Middle frontal gyrus (tissue), 1 donor: ENCODE measurements around the gene DISC1.

ENCODE experiments used
- DNase-seq: peaks from one replicate; pipeline ENCODE4 v3.0.0-alpha.2; 2015; ENCODE audit warnings: low spot score; ENCODE audit errors: extremely low spot score

DISC1 gene

DNA sequence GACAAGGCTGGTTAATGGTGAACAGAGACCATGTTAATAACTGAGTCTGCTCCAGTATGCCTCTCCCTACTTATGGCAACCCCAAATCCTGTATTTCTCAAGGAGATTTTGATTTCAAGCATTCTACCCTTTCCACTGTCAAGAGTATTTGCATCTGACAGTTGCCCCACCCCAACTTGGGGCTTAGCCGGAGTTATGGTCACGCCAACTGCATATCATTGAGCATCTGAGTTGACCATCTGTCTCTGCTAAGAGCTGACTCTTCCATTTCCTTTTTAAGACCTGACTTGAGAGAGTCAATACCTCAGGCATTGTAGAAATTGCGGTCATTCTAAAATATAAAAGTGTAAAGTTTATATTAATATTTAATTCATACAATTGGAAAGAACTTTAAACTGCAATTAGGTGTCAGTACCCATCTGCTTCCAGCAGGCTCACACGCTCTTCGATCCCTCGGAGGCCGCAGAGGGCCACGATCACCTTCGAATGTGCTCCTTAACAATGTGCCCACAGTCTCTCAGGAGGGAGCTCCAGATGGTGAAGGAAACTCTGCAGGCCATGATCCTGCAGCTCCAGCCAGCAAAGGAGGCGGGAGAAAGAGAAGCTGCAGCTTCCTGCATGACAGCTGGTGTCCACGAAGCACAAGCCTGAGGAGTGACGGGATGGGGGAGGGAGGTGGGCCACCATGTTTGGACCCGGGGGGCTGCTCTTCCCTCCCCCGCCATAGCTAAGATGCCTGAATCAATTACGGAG is 409.8 kb downstream of the DISC1 start:
- no peak for DNase-seq

DNA sequence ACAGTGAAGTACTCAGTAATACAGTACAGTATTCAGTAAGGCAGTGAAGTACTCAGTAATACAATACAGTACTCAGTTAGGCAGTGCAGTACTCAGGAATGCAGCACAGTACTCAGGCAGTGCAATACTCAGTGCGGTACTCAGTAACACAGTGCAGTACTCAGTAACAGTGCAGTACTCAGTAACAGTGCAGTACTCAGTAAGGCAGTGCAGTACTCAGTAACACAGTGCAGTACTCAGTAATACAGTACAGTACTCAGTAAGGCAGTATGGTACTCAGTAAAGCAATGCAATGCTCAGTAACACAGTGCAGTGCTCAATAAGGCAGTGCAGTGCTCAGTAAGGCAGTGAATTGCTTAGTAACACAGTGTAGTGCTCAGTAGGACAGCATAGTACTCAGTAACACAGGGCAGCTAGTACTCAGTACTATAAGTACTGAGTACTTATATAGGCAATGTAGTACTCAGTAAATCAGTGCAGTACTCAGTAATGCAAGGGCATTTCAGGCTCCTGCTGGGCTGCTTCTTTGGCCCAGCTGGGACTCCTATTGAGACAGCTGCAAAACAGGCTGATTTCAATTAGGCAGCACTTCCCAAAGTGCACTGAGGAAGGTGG is 411.3 kb downstream of the DISC1 start:
- no peak for DNase-seq

DNA sequence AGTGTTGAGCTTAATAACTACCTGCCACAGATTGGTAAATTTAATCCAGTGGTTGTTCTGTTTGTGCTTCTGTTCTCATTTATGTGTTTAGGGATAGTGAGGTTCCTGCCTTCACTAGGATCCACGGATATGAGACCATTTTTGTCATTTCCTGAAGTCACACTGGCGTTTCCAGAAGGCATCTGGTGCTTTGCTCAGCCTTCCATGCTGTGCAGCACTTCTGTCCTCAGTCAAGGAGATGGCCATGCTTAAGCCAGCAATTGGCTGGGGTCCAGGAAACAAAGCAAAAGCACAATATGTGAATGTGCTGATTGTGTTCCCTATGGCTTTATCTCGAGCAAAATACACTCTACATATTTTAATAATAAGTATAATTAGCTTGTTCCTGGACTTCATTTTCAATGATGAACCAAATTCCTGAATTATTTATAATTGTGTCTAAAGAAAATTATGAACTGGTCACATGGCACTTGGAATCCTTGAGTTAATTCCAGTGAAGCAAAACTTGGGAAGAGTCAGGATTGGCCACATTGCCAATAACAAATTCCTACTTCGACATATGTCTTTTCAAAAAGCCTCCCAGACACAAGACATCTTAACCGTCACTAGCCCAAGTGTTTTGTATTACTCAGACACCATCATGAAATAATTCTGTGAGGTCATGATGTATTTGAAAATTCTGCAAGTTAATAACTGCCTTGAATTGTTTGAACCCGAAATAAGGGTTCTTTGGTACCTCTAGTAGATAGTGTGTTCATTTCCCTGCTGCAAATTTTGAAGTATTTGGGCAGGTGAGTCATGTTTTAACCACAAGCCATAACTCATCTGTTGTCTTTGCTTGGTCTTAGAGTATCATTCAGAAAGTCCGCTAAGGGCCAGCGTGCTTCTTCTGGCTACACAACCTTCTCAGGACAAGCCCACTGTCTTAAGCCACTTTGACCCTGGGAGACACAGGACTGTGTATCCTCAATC is 412.4 kb downstream of the DISC1 start:
- no peak for DNase-seq

DNA sequence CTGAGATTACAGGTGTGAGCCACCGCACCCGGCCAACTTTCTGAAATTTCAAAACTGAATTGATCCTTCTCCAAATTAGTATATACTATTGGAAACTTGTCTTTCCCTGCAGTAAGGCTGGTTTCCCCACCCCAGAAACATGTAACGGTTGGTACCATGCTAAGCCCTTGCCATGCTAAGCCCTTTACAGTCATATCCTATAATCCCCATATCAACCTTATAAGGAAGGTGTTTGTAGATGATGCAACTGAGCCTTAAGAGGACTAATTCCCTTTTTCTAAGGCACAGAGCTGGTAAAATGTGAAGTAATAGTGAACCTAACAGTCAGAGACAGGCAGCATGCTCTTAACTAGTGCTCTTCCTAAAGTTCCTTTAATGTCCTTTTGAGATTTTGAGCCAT is 413.7 kb downstream of the DISC1 start:
- DNase-seq, result no peak

DNA sequence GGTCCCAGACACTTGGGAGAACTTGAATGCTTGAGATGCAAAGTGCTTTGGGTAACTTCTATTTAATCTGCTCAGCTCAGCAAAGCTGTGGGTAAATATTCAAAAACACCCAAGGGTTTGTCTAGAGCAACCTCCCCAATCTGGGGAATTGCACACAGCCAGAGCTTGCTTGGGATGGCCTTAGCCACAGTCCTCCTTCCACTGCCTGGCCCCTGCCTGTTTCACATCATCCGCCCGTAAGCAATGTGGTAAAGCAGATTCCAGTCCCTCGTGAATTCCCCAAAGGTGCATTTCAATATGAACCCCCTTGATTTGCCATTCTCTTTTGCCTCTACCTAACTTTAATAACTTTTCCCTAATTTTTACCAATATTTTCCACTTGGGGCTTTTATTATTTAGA is 418.1 kb downstream of the DISC1 start:
- no peak for DNase-seq

DNA sequence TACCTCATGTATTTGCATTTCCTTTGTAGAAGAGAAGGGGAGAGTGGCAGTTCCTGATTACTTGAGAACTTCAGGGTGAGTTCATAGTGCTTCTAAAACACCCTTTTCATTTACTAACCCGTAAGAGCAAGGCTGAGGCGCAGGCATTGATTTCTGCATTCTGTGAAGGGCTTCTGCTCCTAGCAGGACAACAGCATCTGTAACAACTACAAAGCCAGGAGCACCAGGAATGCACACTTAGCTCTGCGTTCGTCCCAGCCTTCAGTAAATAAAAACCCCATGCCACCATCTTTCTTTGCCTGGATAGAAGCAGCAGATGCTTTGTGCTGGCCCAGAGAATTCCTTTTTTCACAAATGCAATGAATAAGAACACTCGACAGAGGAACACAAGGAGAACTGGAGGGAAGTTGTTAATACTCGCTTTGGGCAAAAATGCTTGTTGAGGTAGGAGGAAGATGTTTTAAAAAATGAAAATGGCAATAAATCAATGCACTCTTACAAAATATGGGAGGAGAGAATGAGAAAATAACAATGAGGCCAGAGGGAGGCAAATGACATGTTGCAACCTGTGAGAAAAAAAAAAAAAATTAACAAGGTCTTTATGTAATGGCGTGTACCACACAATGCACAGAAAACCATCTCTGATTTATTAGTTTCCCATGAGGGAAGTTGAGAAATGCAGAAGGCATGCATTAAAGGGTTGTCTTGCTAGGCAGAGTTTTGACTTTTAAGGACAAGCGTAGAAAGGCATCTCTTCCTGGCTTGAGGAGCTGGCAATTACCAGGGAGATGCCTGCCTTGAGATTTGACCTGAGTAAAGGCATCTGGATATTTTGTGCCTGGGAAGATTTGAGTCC is 418.8 kb downstream of the DISC1 start:
- no peak for DNase-seq

DNA sequence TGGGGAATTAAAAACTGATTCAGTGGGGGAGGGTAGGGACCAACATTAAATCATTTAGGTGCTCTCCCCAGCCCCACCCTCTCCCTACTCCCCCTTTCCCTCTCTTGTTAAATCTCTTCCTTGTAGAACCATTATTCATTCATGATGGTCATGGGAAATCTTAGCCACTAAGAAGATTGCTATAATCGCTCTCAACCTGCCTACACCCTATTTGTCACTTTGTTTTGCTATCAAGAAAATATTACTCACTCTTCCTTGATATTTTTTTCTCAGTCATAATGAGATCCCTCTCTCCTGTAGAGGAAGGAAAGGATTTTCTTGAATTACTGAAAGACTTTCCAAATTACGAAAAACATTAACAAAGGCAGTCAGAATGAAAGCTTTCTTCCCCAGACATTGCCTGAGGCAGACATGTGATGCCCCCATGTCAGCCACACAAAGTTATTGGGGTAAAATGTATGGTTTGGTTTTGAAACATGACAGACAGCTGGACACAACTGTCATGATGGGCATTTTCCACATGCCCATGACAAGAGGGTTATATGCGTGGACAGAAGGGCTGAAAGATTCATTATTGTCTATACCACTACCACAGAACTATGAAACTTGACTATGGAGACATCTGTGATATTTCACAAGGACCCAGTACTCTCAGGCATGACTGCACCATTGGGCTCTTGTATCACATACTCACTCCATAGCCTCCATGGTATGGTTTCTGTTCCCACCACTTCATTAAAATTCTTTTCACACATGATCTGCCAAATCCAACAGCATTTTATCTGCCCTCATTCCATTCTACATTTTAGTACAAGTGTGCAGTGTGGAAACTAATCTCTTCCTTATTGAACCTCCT is 420.1 kb downstream of the DISC1 start:
- no peak for DNase-seq

DNA sequence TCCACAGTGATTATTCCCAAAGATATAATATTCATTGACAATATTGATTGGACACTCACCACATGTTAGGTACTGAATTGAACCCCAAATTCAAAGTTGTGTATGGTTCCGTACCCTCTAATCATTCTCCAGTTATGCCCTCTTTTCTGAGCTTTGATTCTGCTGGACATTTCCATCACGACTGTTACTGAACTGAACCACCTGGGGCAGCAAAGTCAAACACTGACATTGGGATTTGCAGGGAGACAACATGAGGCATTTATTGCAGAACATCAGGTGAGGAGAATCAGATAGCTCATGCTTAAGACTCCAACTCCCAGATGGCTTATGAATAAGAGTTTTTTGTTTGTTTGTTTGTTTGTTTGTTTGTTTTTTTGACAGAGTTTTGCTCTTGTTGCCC is 420.9 kb downstream of the DISC1 start:
- DNase-seq, result no peak

GRCh38 chr1:232048481-232048880 is 421.9 kb downstream of the DISC1 start:
- no peak for DNase-seq

GRCh38 chr1:232049335-232049734 is 422.7 kb downstream of the DISC1 start:
- DNase-seq, result no peak

GRCh38 chr1:232057217-232057895 is 430.8 kb downstream of the DISC1 start:
- DNase-seq, result no peak

GRCh38 chr1:232057896-232058274 is 431.3 kb downstream of the DISC1 start:
- no peak for DNase-seq

DNA sequence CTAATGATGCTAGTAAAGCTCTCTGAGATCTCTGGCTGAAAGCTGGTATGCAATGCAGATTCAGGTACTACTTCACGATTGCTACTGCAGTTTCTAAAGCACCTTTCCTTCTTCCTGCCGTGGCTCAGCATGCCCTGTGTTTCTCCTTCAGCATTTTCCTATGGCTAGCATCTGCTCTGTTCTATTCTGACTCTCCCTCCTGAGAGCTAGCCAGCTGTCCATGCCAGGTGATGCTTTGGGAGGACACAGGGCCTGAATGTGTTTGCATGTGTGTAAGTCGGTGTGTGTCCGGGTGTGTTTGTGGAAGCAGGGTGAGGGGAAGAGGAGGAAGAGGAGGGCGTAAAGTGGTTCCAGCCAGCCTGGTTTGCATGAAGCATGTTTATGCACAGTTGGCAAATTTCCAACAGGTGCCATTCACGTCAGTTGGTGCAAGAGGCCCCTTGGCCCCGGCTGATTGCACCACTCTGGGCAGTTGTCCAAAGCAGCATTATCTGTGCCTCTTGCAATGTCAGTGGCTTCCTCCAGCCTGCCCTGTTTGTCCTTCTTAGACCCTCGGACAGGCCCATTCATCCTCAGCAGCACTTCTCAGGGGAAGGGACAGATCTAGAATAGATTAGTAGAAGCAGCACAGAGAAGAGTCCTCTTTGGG is 433.3 kb downstream of the DISC1 start:
- DNase-seq, result no peak

DNA sequence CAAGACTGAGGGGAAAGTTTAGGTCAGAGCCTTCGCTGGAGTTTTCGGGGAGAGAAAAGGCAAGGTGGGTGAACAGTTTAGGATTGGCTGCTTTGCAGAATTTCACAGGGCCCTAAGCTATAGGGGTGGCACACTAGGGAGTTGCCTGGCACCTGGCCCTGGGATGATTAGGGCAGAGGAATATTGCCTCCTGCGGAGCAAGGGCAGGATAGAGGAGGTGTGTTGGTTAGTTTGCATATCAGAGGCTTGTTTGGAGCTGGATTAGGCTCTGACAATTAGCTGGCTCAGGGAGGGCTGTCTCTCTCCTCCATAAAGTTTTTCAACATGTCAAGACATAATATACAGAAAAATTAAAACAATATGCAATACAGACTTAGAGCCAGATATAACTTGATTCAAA is 436.4 kb downstream of the DISC1 start:
- no peak for DNase-seq

DNA sequence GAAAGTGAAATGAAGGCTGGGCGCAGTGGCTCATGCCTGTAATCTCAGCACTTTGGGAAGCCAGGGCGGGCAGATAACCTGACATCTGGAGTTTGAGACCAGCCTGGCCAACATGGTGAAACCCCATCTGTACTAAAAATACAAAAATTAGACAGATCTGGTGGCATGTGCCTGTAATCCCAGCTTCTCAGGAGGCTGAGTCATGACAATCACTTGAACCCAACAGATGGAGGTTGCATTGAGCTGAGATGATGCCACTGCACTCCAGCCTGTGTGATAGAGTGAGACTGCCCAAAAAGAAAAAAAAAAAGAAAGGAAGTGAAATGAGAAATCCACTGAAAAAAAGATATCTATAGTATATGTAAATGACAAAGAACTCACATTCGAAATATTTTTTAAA is 439.9 kb downstream of the DISC1 start:
- no peak for DNase-seq

DNA sequence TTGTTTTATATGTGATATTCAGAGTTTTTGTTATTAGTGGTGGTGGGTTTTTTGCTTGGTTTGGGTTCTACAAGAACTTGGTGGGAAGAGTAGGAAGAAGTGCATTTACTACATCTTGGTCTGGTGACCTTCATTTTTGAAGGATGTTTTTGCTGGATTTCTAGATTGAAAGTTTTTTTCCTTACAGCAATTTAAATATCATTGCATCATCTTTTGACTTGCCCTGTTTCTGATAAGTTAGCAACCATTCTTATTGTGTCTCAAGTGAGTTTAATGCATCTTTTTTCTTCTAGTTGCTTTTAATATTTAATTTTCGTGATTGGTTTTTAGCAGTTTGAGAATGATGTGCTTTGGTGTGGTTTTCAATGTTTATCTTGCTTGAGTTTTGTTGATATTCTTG is 447.7 kb downstream of the DISC1 start:
- DNase-seq, result no peak

DNA sequence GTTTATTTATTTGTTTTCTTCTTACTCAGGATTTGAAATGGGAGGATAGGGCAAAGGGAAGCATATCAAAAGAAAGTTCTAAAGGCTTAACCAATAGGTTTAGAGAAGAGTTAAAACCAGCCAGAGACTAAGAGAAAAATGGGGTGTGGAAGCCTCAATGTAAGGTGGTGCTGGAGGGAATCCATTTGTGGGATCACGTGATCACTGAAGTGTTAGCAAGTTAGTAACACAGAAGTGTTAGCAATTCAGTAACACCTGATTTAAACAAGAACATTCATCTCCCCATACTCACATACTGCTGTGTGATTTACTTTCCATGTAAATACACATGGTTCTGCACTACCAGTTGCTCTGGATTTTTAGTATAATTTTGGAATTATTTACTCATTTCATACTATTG is 451.2 kb downstream of the DISC1 start:
- DNase-seq, result no peak

GRCh38 chr1:232084584-232085223 is 458.1 kb downstream of the DISC1 start:
- no peak for DNase-seq

DNA sequence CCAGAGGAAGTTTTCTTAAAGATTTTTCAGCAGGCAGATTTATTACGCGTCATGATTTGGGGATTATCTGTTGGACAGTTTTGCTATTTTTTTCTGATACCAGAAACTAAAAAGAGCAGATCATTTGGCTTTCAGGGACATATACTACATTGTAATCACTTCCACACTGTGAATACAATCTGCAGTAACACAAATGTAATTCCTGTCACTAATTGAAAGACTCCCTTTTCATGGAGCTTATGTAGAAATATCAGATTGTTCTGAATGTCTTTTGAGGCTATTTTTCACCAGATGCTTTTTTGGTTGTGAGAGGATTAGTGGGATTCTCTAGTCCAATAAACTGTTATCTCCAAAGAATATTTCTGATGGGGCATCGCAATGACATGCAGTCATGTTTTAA is 464.2 kb downstream of the DISC1 start:
- DNase-seq, result no peak
